Right ventricle myocardium superior (tissue), 1 donor: ENCODE results near the gene IFNK. TPM values are rescaled to one million over a fixed set of nuclear protein-coding genes. Genes with fewer than 3 reads are reported as not detected.
"Not testable (repeated sequence)": the region's sequence is repeated elsewhere in the genome, so short reads cannot be mapped to it uniquely, and the experiment has no call there.

Source experiments
- ATAC-seq: fragments of 200-7000 bp; cut with Tn5 transposase; one replicate; pipeline ENCODE4 v1.9.1; 2020; ENCODE audit warnings: mild to moderate bottlenecking; ENCODE audit not compliant: poor library complexity
- DNase-seq: peaks from one replicate; pipeline ENCODE4 v3.0.0-alpha.2; 2020
- intact Hi-C: fragments of 100-400 bp; cut with DNase I; formaldehyde crosslinking; loops from one replicate; pipeline ENCODE4 v1.11.2; 2022
- long read RNA-seq: library from polyadenylated mRNA; unstranded; transcript quantifications from one replicate; pipeline ENCODE4 v2.0.0, GENCODE V29; 2021
- total RNA-seq: library from RNA; stranded (reverse); fragmentation: NEBNext Ultra II Directional; extraction: Animal tissue kit (Norgen Biotek cat#: 25700); gene quantifications from one replicate; pipeline ENCODE4 v1.2.1, GENCODE V29; 2021
- donor health status: DM: no; HTN: yes; CAD: no; lungs with severe emphysema.

IFNK gene, protein sequence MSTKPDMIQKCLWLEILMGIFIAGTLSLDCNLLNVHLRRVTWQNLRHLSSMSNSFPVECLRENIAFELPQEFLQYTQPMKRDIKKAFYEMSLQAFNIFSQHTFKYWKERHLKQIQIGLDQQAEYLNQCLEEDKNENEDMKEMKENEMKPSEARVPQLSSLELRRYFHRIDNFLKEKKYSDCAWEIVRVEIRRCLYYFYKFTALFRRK
- total RNA-seq, result not detected
- long read RNA-seq, result 0 reads

DNA sequence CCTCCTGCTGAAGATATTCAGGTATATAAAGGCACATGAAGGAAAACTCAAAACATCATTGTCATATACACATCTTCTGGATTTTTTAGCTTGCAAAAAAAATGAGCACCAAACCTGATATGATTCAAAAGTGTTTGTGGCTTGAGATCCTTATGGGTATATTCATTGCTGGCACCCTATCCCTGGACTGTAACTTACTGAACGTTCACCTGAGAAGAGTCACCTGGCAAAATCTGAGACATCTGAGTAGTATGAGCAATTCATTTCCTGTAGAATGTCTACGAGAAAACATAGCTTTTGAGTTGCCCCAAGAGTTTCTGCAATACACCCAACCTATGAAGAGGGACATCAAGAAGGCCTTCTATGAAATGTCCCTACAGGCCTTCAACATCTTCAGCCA is at the start of gene IFNK:
TSS of gene IFNK (plus strand) at position 55 of the 400 bp plus-strand sequence. CDS start at position 102, 47 bp downstream.
- DNase-seq (no peak), ATAC-seq (no peak)
- intact Hi-C loops, result loop anchor here (10.0 kb wide), 2 partner anchors 89 to 119 kb away; no protein-coding TSS in a partner anchor

DNA sequence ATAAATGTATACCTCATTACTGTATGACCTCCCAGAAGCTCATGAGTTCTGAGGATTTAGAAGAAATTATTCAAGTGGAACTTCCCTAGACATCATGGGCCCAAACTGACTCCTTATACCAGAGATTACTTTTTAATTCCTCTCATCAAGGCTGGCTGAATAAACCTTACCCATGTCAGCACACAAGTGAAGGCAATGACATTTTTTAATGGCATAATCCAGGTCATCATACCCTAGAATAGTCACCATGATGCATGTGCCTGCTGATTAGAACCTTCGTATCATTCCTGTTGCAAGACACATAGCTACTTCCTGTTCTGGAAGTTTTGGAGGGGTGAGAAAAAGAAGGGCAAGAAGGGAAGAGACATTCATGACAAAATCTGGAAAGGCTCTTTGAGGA is 49.8 kb upstream of the IFNK start:
- ATAC-seq, result peak; percentile 34
- intact Hi-C loops, result no loop called here
- no peak for DNase-seq

DNA sequence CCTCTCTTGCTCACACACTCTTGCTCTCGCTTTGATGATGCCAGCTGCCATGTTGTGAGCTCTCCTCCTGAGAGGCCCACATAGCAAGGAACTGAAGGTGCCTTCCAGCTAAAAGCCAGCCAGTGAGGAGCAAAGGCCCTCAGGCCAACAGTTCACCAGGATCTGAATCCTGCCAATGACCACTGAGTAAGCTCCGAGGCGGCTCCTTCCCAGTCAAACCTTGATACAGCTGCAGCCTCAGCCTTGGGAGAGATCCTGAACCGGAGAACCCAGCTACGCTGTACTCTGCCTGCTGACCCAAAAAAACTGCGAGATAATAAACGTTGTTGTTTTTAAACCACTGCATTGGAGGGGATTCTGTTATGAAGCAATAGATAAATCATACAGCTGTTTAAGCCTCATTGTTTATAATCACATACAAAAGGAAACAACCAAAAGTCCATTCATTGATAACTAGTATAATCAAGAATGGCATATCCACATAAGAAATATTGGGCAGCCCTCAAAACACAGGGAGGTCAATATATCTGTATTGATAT is 49.0 kb upstream of the IFNK start:
- intact Hi-C loops, result no loop called here
- ATAC-seq, result peak; percentile 46
- DNase-seq, result no peak

- intact Hi-C loops, result no loop called here
- ATAC-seq (no peak), DNase-seq (no peak)
Measured at GRCh38 chr9:27476870-27477515, 47.1 kb upstream of the IFNK start.

DNA sequence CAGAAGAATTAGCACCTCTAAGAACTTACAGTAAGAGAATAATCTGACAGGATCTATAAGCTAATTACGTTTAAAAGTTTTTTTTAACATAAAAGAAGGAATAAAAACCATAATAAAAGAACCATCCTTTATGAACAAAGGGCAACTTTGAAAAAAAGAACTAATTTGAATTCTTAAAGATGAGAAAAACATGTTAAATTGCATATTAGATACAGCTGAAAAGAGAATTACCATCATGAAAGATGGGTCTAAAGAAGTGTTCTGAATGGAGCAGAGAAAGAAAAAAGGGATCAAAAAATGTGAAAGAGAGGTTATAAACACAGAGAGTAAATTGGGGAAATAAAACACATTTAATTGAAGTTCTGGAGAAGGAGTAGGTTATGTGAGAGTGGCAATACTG is 45.8 kb upstream of the IFNK start:
- intact Hi-C loops, result no loop called here
- ATAC-seq (no peak), DNase-seq (no peak)

- ATAC-seq, result no peak
- intact Hi-C loops, result loop anchor here (10.0 kb wide), 2 partner anchors 58 to 62 kb away; no protein-coding TSS in a partner anchor
- no peak for DNase-seq
Measured at GRCh38 chr9:27482709-27483108, 41.4 kb upstream of the IFNK start.

DNA sequence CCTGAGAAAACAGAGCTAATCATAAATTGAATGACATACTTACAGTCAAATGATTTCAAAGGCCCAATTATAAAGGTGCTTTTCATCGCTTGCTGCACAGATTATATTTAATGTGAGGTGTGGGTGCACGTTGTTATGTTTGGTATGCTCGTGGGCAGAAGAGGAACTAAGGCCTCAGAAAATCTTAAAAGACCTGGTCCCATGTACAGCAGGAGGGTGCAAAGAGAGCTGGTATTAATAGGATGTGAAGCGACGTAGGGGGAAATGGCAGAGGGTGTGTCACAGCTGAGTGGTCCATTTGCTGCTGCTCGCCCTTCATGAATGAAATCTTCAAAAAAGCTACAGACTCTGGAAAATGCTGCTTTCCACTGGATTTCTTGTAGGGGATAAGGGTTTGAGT is 40.5 kb upstream of the IFNK start:
- intact Hi-C loops, result loop anchor here (10.0 kb wide), 2 partner anchors 59 to 61 kb away; no protein-coding TSS in a partner anchor
- DNase-seq, result no peak
- ATAC-seq, result no peak

GRCh38 chr9:27485158-27485557 is 38.9 kb upstream of the IFNK start:
- intact Hi-C loops, result loop anchor here (10.0 kb wide), 2 partner anchors 60 kb away; no protein-coding TSS in a partner anchor

GRCh38 chr9:27487128-27487640 is 36.9 kb upstream of the IFNK start:
- DNase-seq, result no peak
- ATAC-seq, result no peak
- intact Hi-C loops, result loop anchor here (10.0 kb wide), 2 partner anchors 58 to 62 kb away; no protein-coding TSS in a partner anchor

More at GRCh38 chr9:27485158-27485557, 38.9 kb upstream of the IFNK start:
- no peak for DNase-seq
- ATAC-seq, result no peak

GRCh38 chr9:27487927-27488326 is 36.2 kb upstream of the IFNK start:
- DNase-seq (no peak), ATAC-seq (no peak)
- intact Hi-C loops, result loop anchor here (10.0 kb wide), 2 partner anchors 57 to 63 kb away; no protein-coding TSS in a partner anchor

DNA sequence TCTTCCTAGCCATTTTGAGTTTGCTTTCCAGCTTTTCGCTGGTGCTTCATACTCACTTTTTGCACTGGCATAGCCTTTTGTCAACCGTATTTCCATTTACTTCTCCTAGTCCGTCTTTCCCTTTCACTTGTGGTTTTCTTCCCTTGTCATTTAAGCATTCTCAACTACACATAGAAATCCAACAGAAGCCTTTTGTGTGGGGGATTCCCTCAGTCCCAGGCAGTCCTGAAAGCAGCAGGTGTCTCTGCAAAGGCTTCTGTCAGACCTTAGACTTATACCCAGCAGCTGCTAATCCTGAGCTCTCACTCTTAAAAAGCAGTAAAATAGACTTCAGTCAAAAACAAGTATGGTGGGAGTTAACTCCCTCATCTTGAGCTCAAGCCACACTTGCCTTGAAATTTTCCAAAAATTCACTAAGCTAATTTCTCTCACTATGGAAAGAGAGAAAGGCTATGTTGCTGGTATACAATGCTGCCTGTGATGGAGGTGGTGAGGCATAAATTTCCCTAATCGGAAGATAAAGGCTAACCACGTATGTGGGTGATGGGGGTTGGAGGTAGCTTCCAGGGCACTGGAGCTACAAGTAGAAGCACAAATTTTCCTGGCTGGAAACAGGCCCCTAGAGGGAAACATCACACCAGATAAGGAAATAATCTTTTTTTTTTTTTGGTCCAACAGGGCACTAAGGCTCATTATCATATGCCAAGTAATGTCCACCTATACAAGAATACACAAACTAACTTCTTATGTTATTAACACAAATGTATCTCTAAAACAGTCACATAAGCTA is 34.8 kb upstream of the IFNK start:
- intact Hi-C loops, result loop anchor here (10.0 kb wide), 2 partner anchors 56 to 64 kb away; no protein-coding TSS in a partner anchor
- ATAC-seq (no peak), DNase-seq (no peak)

DNA sequence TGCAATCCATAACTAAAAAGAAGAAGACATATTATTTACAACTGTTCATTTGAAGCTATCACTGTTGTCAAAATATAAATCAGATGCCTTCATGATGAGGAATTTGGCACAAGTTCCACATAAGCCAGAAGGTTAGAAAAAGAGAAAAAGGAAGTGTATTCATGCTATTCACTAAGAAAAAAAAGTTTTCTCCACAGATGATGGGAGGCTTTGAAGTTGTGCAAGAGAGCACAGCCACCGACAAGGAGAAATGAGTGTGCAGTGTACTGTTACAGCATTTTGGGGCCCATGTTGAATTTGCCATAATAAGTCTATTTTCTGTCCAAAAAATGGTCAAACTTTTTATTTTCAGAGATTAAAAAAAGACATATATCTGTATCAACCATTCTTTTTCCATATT is 32.9 kb upstream of the IFNK start:
- intact Hi-C loops, result no loop called here
- no peak for ATAC-seq
- no peak for DNase-seq

DNA sequence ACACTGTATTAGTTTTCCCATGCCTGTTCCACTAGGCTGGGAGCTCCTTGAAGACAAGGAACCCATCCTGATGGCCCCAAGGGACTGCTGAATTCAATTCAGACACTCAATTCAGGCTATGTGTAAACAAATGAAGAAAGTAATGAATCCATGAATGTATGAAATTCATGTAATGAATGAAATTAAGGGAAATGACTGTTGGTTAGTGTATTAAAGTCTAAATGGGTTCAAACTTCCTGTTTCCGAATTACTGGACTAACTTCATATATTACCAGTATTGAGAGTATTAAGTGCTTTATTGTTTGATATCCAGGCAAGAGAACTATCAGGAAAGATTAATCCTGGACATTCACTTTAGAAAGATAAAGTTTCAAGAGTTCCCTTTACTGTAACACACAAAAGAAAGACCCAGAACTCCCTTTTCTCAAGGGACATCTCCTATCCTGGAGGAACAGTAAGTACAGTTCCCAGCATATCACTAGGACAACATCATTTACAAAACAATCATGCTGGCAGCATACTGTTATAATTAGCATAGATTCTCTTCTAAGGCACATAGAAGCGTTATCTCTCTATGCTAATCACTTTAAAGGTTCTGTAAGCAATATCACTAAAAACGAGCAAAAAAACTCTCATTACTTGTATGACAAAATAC is 28.5 kb upstream of the IFNK start:
- ATAC-seq, result peak; percentile 79
- intact Hi-C loops, result no loop called here

DNA sequence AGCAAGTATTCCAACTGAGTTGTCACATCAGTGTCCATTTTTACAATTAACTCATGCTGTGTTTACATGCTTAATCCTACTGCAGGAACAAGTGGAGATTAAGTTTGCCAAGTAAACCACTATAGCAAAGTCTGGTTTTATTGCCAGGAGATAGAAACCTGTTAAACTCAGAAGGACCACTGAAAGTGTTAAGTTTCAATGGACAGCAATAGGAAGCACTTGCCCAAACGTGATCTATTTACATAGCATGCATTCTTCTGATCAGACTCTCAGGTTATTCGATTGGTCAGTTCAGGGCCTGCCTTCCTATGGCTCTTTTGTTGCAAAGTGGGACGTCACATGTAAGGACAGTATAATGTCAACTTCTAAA is 28.0 kb upstream of the IFNK start:
- intact Hi-C loops, result no loop called here
- peak; percentile 29 for ATAC-seq
- no peak for DNase-seq

More for the DNA sequence above, 28.5 kb upstream of the IFNK start:
- no peak for DNase-seq

DNA sequence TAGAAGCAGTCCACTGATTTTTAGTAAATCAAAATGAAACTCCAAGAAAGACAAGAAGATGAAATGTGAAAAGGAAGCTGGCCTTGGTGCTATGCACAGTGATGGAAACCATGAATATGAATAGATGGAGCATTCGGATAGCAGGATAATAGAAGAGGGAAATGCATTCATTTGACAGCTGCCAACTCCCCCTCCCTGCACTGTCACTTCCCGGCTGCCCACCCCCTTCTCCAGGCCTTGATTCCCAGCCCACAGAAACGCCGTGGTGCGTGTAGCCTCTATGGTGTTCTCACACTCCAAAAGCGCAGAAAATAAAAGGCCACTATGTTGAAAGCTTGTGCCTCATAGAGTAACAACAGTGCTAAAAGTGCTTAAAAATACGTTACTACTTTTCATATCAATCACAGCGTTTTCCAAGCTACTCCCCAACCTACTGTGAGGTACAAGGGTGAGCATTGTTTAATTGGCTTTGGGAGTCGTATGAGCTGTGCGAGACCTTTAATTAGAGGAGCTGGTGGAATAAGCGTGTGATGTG is 26.1 kb upstream of the IFNK start:
- no peak for DNase-seq
- intact Hi-C loops, result no loop called here

GRCh38 chr9:27499451-27499850 is 24.6 kb upstream of the IFNK start:
- intact Hi-C loops, result no loop called here
- DNase-seq (no peak), ATAC-seq (no peak)

More for the DNA sequence above, 26.1 kb upstream of the IFNK start:
- no peak for ATAC-seq

- ATAC-seq, intact Hi-C loops, DNase-seq: not testable (repeated sequence)
Measured at GRCh38 chr9:27500902-27501301, 23.2 kb upstream of the IFNK start.

- DNase-seq (no peak), ATAC-seq (no peak)
- intact Hi-C loops, result no loop called here
Measured at GRCh38 chr9:27503623-27504022, 20.5 kb upstream of the IFNK start.
